ENCODE measurements around the gene MOCS2.
"Not testable (repeated sequence)": the region's sequence is repeated elsewhere in the genome, so short reads cannot be mapped to it uniquely, and the experiment has no call there.

DNA sequence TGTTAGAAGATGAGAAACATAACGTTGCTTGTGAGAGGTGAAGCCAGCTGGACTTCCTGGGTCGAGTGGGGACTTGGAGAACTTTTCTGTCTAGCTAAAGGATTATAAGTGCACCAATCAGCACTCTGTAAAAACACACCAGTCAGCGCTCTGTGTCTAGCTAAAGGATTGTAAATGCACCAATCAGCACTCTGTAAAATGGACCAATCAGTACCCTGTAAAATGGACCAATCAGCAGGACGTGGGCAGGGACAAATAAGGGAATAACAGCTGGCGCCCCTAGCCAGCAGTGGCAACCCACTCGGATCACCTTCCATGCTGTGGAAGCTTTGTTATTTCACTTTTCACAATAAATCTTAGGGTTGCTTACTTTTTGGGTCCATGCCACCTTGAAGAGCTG lies 2.8 kb upstream of the MOCS2 start:
- not testable (repeated sequence) for TF ChIP-seq POLR2A, CTCF (IDR thresholded peaks at IDR 0.05)

Data from sigmoid colon (tissue), 3 donors.